Measurements from ENCODE around the gene NCAPD2.
"Not testable (repeated sequence)": the region's sequence is repeated elsewhere in the genome, so short reads cannot be mapped to it uniquely, and the experiment has no call there.

The NCAPD2 gene

DNA sequence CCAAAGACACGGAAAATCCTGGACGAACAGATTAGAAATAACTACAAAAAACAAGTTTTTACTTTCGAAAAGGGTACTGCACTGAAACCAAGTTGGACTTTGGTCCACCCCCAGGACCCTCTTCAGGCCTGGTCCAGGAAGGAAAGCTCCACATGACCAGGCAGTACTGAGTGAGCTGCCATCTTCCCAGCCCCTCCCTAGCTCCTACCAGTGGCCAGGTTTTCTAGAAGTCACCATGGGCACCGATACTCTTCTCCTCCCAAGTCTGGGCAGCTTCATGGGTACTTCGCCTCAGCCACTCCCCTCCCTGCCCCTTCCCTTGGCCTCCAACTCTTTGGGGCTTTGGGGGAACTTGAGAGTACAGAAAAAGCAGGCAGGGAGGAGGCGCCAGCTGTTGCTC is 30.0 kb upstream of the NCAPD2 start:
- H3K9me3 ChIP-seq (ENCODE audit: control insufficient read depth in 2 of 2, low read length in 2 of 2): no peaks in the 10 kb centered on the region
- no peak overlapping the region for H3K27ac ChIP-seq (ENCODE audit: low read depth in 2 of 2, low read length in 2 of 2)
- H3K36me3 ChIP-seq (ENCODE audit: control insufficient read depth in 2 of 2, insufficient read depth in 2 of 2, low read length in 2 of 2): peaks cover 64 to 68% of the 10 kb centered on the region in 2 donors
- no peak overlapping the region for H3K9ac ChIP-seq (ENCODE audit: low read depth in 1 of 2, low read length in 2 of 2)
- no peak overlapping the region for H3K4me3 ChIP-seq (ENCODE audit: low read length in 2 of 2)
- peaks cover 31 to 42% of the 10 kb centered on the region in 2 donors for H3K4me1 ChIP-seq (ENCODE audit: control insufficient read depth in 2 of 2, insufficient read depth in 2 of 2, low read length in 2 of 2)
- H3K27me3 ChIP-seq (ENCODE audit: control insufficient read depth in 2 of 2, insufficient read depth in 2 of 2, low read length in 2 of 2): no peaks in the 10 kb centered on the region

GRCh38 chr12:6464531-6464930 is 29.4 kb upstream of the NCAPD2 start:
- H3K27ac ChIP-seq (ENCODE audit: low read depth in 2 of 2, low read length in 2 of 2): peak overlapping the region in 1 of 2 donors; percentile 11
- H3K9ac ChIP-seq (ENCODE audit: low read depth in 1 of 2, low read length in 2 of 2): no peak overlapping the region
- H3K27me3 ChIP-seq (ENCODE audit: control insufficient read depth in 2 of 2, insufficient read depth in 2 of 2, low read length in 2 of 2): no peaks in the 10 kb centered on the region
- no peak overlapping the region for H3K4me3 ChIP-seq (ENCODE audit: low read length in 2 of 2)
- H3K36me3 ChIP-seq (ENCODE audit: control insufficient read depth in 2 of 2, insufficient read depth in 2 of 2, low read length in 2 of 2): peaks cover 58 to 61% of the 10 kb centered on the region in 2 donors
- H3K4me1 ChIP-seq (ENCODE audit: control insufficient read depth in 2 of 2, insufficient read depth in 2 of 2, low read length in 2 of 2): peaks cover 36 to 42% of the 10 kb centered on the region in 2 donors
- H3K9me3 ChIP-seq (ENCODE audit: control insufficient read depth in 2 of 2, low read length in 2 of 2): no peaks in the 10 kb centered on the region

- no peak overlapping the region for H3K9ac ChIP-seq (ENCODE audit: low read depth in 1 of 2, low read length in 2 of 2)
- H3K27ac ChIP-seq (ENCODE audit: low read depth in 2 of 2, low read length in 2 of 2): no peak overlapping the region
- H3K27me3 ChIP-seq (ENCODE audit: control insufficient read depth in 2 of 2, insufficient read depth in 2 of 2, low read length in 2 of 2): no peaks in the 10 kb centered on the region
- H3K4me1 ChIP-seq (ENCODE audit: control insufficient read depth in 2 of 2, insufficient read depth in 2 of 2, low read length in 2 of 2): peaks cover 40 to 43% of the 10 kb centered on the region in 2 donors
- no peak overlapping the region for H3K4me3 ChIP-seq (ENCODE audit: low read length in 2 of 2)
- H3K9me3 ChIP-seq (ENCODE audit: control insufficient read depth in 2 of 2, low read length in 2 of 2): no peaks in the 10 kb centered on the region
- H3K36me3 ChIP-seq (ENCODE audit: control insufficient read depth in 2 of 2, insufficient read depth in 2 of 2, low read length in 2 of 2): peaks cover 52 to 56% of the 10 kb centered on the region in 2 donors
Observed at GRCh38 chr12:6465467-6466183, 28.3 kb upstream of the NCAPD2 start.

DNA sequence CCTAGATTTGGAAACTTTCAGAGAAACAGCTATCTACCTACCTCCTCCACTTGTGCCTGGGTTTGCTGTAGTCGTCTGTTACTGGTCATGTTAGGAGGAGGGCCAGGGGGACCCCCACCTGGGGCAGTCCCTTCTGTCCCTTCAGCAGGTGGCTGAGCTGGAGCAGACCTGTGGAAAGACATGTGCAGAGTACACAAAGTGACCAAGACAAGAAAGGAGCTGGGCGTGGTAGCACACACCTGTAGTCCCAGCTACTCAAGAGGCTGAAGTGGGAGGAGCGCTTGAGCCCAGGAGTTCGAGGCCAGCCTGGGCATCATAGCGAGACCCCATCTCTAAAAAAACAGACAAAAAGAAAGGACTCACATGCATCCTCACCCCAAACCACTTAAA is 27.7 kb upstream of the NCAPD2 start:
- no peak overlapping the region for H3K27ac ChIP-seq (ENCODE audit: low read depth in 2 of 2, low read length in 2 of 2)
- peaks cover 39 to 42% of the 10 kb centered on the region in 2 donors for H3K4me1 ChIP-seq (ENCODE audit: control insufficient read depth in 2 of 2, insufficient read depth in 2 of 2, low read length in 2 of 2)

DNA sequence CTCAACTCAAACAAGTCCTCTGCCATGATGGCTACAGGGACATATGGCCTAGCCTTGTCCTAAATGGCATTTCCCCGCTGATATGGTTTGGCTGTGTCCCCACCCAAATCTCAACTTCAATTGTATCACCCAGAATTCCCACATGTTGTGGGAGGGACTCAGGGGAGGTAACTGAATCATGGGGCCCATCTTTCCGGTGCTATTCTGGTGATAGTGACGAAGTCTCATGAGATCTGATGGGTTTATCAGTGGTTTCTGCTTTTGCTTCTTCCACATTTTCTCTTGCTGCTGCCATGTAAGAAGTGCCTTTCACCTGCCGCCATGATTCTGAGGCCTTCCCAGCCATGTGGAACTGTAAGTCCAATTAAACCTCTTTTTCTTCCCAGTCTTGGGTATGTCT is 27.2 kb upstream of the NCAPD2 start:
- H3K27me3 ChIP-seq (ENCODE audit: control insufficient read depth in 2 of 2, insufficient read depth in 2 of 2, low read length in 2 of 2); H3K27ac ChIP-seq (ENCODE audit: low read depth in 2 of 2, low read length in 2 of 2); H3K9ac ChIP-seq (ENCODE audit: low read depth in 1 of 2, low read length in 2 of 2); H3K9me3 ChIP-seq (ENCODE audit: control insufficient read depth in 2 of 2, low read length in 2 of 2); H3K4me3 ChIP-seq (ENCODE audit: low read length in 2 of 2): not testable (repeated sequence)
- Histone ChIP-seq H3K36me3 (ENCODE audit: control insufficient read depth in 2 of 2, insufficient read depth in 2 of 2, low read length in 2 of 2) (peaks cover 40 to 45% of the 10 kb centered on the region in 2 donors), H3K4me1 (ENCODE audit: control insufficient read depth in 2 of 2, insufficient read depth in 2 of 2, low read length in 2 of 2) (peaks cover 33 to 42% of the 10 kb centered on the region in 2 donors)

More for the DNA sequence above, 27.7 kb upstream of the NCAPD2 start:
- no peaks in the 10 kb centered on the region for H3K9me3 ChIP-seq (ENCODE audit: control insufficient read depth in 2 of 2, low read length in 2 of 2)
- no peaks in the 10 kb centered on the region for H3K27me3 ChIP-seq (ENCODE audit: control insufficient read depth in 2 of 2, insufficient read depth in 2 of 2, low read length in 2 of 2)
- no peak overlapping the region for H3K9ac ChIP-seq (ENCODE audit: low read depth in 1 of 2, low read length in 2 of 2)
- H3K36me3 ChIP-seq (ENCODE audit: control insufficient read depth in 2 of 2, insufficient read depth in 2 of 2, low read length in 2 of 2): peaks cover 46 to 50% of the 10 kb centered on the region in 2 donors
- no peak overlapping the region for H3K4me3 ChIP-seq (ENCODE audit: low read length in 2 of 2)

GRCh38 chr12:6467571-6468282 is 26.2 kb upstream of the NCAPD2 start:
- H3K27me3 ChIP-seq (ENCODE audit: control insufficient read depth in 2 of 2, insufficient read depth in 2 of 2, low read length in 2 of 2); H3K9me3 ChIP-seq (ENCODE audit: control insufficient read depth in 2 of 2, low read length in 2 of 2); H3K9ac ChIP-seq (ENCODE audit: low read depth in 1 of 2, low read length in 2 of 2); H3K4me3 ChIP-seq (ENCODE audit: low read length in 2 of 2); H3K27ac ChIP-seq (ENCODE audit: low read depth in 2 of 2, low read length in 2 of 2): not testable (repeated sequence)
- H3K4me1 ChIP-seq (ENCODE audit: control insufficient read depth in 2 of 2, insufficient read depth in 2 of 2, low read length in 2 of 2): peaks cover 24 to 37% of the 10 kb centered on the region in 2 donors
- H3K36me3 ChIP-seq (ENCODE audit: control insufficient read depth in 2 of 2, insufficient read depth in 2 of 2, low read length in 2 of 2): peaks cover 31 to 35% of the 10 kb centered on the region in 2 donors

- Histone ChIP-seq H3K36me3 (ENCODE audit: control insufficient read depth in 2 of 2, insufficient read depth in 2 of 2, low read length in 2 of 2) (peaks cover 26 to 30% of the 10 kb centered on the region in 2 donors), H3K27me3 (ENCODE audit: control insufficient read depth in 2 of 2, insufficient read depth in 2 of 2, low read length in 2 of 2) (no peaks in the 10 kb centered on the region), H3K9me3 (ENCODE audit: control insufficient read depth in 2 of 2, low read length in 2 of 2) (no peaks in the 10 kb centered on the region), H3K4me3 (ENCODE audit: low read length in 2 of 2) (peak overlapping the region in 1 of 2 donors; percentile 85), H3K9ac (ENCODE audit: low read depth in 1 of 2, low read length in 2 of 2) (no peak overlapping the region), H3K27ac (ENCODE audit: low read depth in 2 of 2, low read length in 2 of 2) (peak overlapping the region in 1 of 2 donors; percentile 20), H3K4me1 (ENCODE audit: control insufficient read depth in 2 of 2, insufficient read depth in 2 of 2, low read length in 2 of 2) (peaks cover 20 to 32% of the 10 kb centered on the region in 2 donors)
Observed at GRCh38 chr12:6468283-6468575, 25.7 kb upstream of the NCAPD2 start.

GRCh38 chr12:6469092-6469491 is 24.8 kb upstream of the NCAPD2 start:
- Histone ChIP-seq H3K27me3 (ENCODE audit: control insufficient read depth in 2 of 2, insufficient read depth in 2 of 2, low read length in 2 of 2) (no peaks in the 10 kb centered on the region), H3K9me3 (ENCODE audit: control insufficient read depth in 2 of 2, low read length in 2 of 2) (no peaks in the 10 kb centered on the region), H3K36me3 (ENCODE audit: control insufficient read depth in 2 of 2, insufficient read depth in 2 of 2, low read length in 2 of 2) (peaks cover 18 to 23% of the 10 kb centered on the region in 2 donors), H3K4me3 (ENCODE audit: low read length in 2 of 2) (peak overlapping the region; percentile 33 to 85), H3K4me1 (ENCODE audit: control insufficient read depth in 2 of 2, insufficient read depth in 2 of 2, low read length in 2 of 2) (peaks cover 18 to 30% of the 10 kb centered on the region in 2 donors), H3K9ac (ENCODE audit: low read depth in 1 of 2, low read length in 2 of 2) (peak overlapping the region in 1 of 2 donors; percentile 34), H3K27ac (ENCODE audit: low read depth in 2 of 2, low read length in 2 of 2) (no peak overlapping the region)

DNA sequence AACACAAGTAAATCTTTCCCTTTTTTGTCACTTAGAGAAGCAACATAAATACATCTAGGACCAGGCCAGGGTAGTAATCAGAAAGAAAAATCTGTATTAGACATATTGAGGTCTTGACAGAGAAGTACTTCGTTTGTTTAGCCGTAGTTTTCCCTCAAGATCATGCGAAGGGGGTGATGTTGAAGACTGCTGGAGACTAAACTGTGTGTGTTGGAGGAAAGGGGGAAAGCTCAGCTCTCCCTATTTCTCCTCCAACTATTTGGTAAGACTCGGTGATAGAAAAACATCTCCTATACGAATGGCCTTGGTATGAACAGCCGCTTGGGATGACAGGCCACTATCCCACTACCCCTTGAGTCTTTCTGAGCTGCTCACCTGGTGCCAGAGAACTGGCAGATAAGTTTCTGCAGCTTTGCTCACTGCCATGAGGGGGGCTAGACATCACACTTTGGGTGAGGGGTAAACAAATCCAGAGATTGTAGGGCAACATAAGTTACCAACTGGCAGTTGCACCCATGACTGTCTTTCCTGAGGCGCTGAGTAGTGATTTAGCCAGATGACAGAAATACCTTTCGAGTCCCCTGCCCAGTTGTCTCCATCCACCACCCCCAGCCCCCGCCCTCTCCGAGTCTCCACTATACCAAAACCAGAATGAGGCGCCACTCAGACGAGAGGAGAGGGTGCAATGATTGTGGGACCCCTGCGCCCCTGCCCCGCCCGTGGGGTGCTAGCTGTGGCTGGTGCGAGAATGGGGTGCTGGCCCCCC is 24.1 kb upstream of the NCAPD2 start:
- peak overlapping the region; percentile 75 to 85 for H3K4me3 ChIP-seq (ENCODE audit: low read length in 2 of 2)
- no peaks in the 10 kb centered on the region for H3K9me3 ChIP-seq (ENCODE audit: control insufficient read depth in 2 of 2, low read length in 2 of 2)
- H3K27me3 ChIP-seq (ENCODE audit: control insufficient read depth in 2 of 2, insufficient read depth in 2 of 2, low read length in 2 of 2): no peaks in the 10 kb centered on the region
- H3K36me3 ChIP-seq (ENCODE audit: control insufficient read depth in 2 of 2, insufficient read depth in 2 of 2, low read length in 2 of 2): peaks cover 11 to 16% of the 10 kb centered on the region in 2 donors
- peak overlapping the region; percentile 79 to 87 for H3K9ac ChIP-seq (ENCODE audit: low read depth in 1 of 2, low read length in 2 of 2)
- peaks cover 18 to 30% of the 10 kb centered on the region in 2 donors for H3K4me1 ChIP-seq (ENCODE audit: control insufficient read depth in 2 of 2, insufficient read depth in 2 of 2, low read length in 2 of 2)
- peak overlapping the region; percentile 97 for H3K27ac ChIP-seq (ENCODE audit: low read depth in 2 of 2, low read length in 2 of 2)

Data from mucosa of rectum (tissue), 2 donors.